ENCODE results near the gene VAPA. TPM values are rescaled to one million over a fixed set of nuclear protein-coding genes. Genes with fewer than 3 reads are reported as not detected.

VAPA gene
- total RNA-seq, 1 donor from 2014 or later: 210 TPM

GRCh38 chr18:9902832-9903231 is 11.0 kb upstream of the VAPA start:
- intact Hi-C loops (cut with DNase I): no loop called here
- TF ChIP-seq POLR2A (IDR thresholded peaks at IDR 0.05) (no peak), CTCF (IDR thresholded peaks at IDR 0.05) (no peak), POLR2AphosphoS5 (IDR thresholded peaks at IDR 0.05; ENCODE audit: insufficient read depth in 1 of 2, low read depth in 1 of 2) (no peak)
- Histone ChIP-seq H3K4me3 (no peak overlapping the region), H3K27me3 (no peaks in the 10 kb centered on the region), H3K27ac (no peak overlapping the region), H3K36me3 (no peaks in the 10 kb centered on the region), H3K9me3 (no peaks in the 10 kb centered on the region), H3K4me1 (no peaks in the 10 kb centered on the region)
- DNase-seq (ENCODE audit: extremely low spot score in 2 of 2): no peak

GRCh38 chr18:9905401-9905922 is 8.4 kb upstream of the VAPA start:
- intact Hi-C loops (cut with DNase I): no loop called here
- TF ChIP-seq POLR2AphosphoS5 (IDR thresholded peaks at IDR 0.05; ENCODE audit: insufficient read depth in 1 of 2, low read depth in 1 of 2) (no peak), POLR2A (IDR thresholded peaks at IDR 0.05) (no peak), CTCF (IDR thresholded peaks at IDR 0.05) (no peak)

GRCh38 chr18:9906481-9906880 is 7.3 kb upstream of the VAPA start:
- H3K4me1 ChIP-seq: no peaks in the 10 kb centered on the region
- DNase-seq (ENCODE audit: extremely low spot score in 2 of 2): no peak
- no peak overlapping the region for H3K4me3 ChIP-seq
- no peaks in the 10 kb centered on the region for H3K36me3 ChIP-seq
- no peak for TF ChIP-seq POLR2A (IDR thresholded peaks at IDR 0.05)
- TF ChIP-seq POLR2AphosphoS5 (IDR thresholded peaks at IDR 0.05; ENCODE audit: insufficient read depth in 1 of 2, low read depth in 1 of 2): no peak
- no peak for TF ChIP-seq CTCF (IDR thresholded peaks at IDR 0.05)
- no peak overlapping the region for H3K27ac ChIP-seq
- no peaks in the 10 kb centered on the region for H3K9me3 ChIP-seq
- H3K27me3 ChIP-seq: no peaks in the 10 kb centered on the region
- intact Hi-C loops (cut with DNase I): no loop called here

More at GRCh38 chr18:9905401-9905922, 8.4 kb upstream of the VAPA start:
- Histone ChIP-seq H3K4me1 (no peaks in the 10 kb centered on the region), H3K27me3 (no peaks in the 10 kb centered on the region), H3K4me3 (no peak overlapping the region), H3K27ac (no peak overlapping the region), H3K9me3 (no peaks in the 10 kb centered on the region), H3K36me3 (no peaks in the 10 kb centered on the region)
- DNase-seq (ENCODE audit: extremely low spot score in 2 of 2): no peak

GRCh38 chr18:9907867-9908266 is 5.9 kb upstream of the VAPA start:
- DNase-seq (ENCODE audit: extremely low spot score in 2 of 2): no peak
- TF ChIP-seq POLR2A (IDR thresholded peaks at IDR 0.05) (no peak), CTCF (IDR thresholded peaks at IDR 0.05) (no peak), POLR2AphosphoS5 (IDR thresholded peaks at IDR 0.05; ENCODE audit: insufficient read depth in 1 of 2, low read depth in 1 of 2) (no peak)
- H3K4me1 ChIP-seq: no peaks in the 10 kb centered on the region
- no peak overlapping the region for H3K4me3 ChIP-seq
- no peaks in the 10 kb centered on the region for H3K36me3 ChIP-seq
- H3K27me3 ChIP-seq: no peaks in the 10 kb centered on the region
- intact Hi-C loops (cut with DNase I): no loop called here
- no peaks in the 10 kb centered on the region for H3K9me3 ChIP-seq
- no peak overlapping the region for H3K27ac ChIP-seq

- Histone ChIP-seq H3K27ac (no peak overlapping the region), H3K27me3 (no peaks in the 10 kb centered on the region), H3K36me3 (no peaks in the 10 kb centered on the region), H3K4me1 (no peaks in the 10 kb centered on the region), H3K9me3 (no peaks in the 10 kb centered on the region), H3K4me3 (no peak overlapping the region)
- TF ChIP-seq CTCF (IDR thresholded peaks at IDR 0.05) (no peak), POLR2A (IDR thresholded peaks at IDR 0.05) (no peak), POLR2AphosphoS5 (IDR thresholded peaks at IDR 0.05; ENCODE audit: insufficient read depth in 1 of 2, low read depth in 1 of 2) (no peak)
- intact Hi-C loops (cut with DNase I): no loop called here
- no peak for DNase-seq (ENCODE audit: extremely low spot score in 2 of 2)
These were observed 3.7 kb upstream of the VAPA start for GRCh38 chr18:9910071-9910470.

All from vagina (tissue), 2 donors.